HG02678 (cell line): ENCODE measurements around the gene GFER.
A peak's percentile ranks its signal among the peaks of the same experiment; 100 is the strongest.
"Not testable (repeated sequence)": the region's sequence is repeated elsewhere in the genome, so short reads cannot be mapped to it uniquely, and the experiment has no call there.

ENCODE experiments used
- ATAC-seq: cut with Tn5 transposase; IDR thresholded peaks from one replicate; pipeline ENCODE4 v1.9.1; 2021; ENCODE audit warnings: mild to moderate bottlenecking, moderate library complexity; ENCODE audit not compliant: unreplicated experiment

The GFER gene

GRCh38 chr16:2005646-2006045 lies 21.7 kb downstream of the GFER start:
- ATAC-seq, result no peak

DNA sequence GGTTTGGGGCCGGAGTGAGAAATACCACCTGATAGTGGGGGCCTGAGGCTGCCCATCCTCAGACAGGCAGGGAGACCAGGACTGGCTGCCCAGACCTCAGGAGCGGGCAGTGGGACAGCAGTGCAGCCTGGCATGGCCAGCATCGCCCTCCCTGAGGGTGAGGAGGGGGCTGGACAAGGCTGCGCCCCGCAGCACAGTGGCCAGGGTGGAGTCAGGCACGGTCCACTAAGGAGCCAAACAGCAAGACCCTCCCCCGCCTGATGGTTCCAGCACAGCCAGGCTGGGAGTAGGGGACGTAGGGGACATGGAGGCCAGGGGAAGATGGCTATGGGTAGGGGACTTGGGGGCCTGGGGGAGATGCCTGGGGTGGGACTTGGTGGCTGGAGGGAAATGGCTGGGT lies 22.3 kb downstream of the GFER start:
- no peak for ATAC-seq

GRCh38 chr16:2007081-2007836 lies 23.3 kb downstream of the GFER start:
- ATAC-seq, result no peak

DNA sequence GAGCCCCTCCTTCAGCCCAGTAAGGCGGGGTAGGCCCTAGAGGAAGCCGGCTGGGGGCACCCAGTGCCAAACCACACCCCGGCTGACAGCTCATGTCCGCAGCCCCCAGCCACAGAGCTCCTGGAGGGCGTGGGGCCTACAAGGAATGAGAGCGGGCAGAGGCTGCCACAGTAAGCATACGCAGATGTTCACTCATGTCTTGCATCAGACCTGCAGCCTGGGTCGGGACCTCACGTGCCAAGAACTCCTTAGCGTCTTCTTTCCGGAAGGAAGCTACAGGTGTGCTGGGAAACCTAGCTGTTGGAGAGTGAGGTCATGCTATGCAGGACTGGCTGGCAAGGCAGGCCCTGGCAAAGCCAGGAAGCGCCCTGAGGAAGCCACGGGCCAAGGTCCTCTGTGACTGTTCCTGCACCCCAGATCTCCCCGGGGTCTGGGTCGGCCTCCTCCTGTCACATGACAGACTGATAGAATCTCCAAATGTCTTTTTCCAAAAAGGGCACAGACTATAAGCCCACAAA lies 24.1 kb downstream of the GFER start:
- no peak for ATAC-seq

GRCh38 chr16:2008631-2009163 lies 24.7 kb downstream of the GFER start:
- ATAC-seq, result no peak

DNA sequence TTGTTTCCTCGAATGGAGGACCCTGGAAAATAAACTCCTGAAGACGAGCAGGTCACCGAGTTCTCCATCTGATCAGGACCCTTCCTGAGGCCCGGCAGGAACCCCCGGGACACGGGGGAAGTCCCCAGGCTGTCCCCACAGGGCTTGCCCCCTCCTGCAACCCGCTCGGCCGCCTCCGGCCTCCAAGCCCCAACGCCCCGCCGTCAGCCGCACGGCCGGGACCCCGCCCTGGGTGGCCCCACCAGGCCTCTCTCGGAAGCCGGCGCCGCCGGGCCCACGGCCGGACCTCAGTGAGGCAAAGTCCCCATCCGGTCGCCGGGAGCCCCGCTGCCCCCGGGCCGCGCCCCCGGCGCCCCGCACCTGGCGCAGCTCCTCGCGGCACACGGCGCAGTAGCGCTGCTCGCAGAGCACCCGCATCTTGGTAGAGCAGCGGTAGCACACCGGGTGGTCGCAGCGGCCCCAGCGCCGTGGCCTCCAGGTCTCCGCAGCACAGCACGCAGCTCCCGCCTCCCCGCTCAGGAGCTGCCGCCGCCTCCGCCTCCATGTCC lies 25.2 kb downstream of the GFER start:
- ATAC-seq, result peak; percentile 28

DNA sequence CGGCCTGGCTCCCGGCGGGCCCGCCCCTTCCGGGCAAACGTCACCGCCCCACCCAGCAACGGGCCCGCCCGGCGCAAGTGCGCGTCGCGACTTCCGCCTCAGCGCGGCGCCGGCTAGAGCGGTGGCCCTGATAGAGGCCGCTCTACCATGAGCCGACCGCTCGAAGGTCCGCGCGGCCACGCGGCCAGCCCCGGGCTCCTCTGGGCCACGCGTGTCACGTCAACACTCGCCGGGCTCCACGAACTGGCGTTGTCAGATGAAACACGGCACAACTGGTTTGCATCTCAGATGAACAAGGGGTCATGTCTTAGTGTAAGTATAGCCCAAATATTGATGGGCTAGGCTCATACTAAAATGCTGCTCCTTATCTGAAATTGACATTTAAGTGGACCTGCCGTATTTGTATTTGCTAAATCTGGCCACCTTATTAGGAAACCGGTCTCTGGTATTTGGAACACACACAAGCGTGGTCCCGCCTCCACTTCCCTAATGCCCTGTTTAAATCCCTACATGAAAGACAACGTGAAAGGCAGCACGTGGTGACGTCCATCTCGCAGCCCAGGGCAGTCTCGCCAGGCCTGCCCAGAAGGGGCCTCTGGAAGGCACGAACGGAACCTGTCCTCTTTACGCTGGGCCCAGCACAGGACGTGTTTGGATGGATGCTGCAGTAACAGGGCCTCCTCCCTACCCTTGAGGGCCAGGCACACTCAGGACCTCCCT lies 26.0 kb downstream of the GFER start, which contains the start of gene ZNF598:
TSS of gene ZNF598 (minus strand) at position 31 of the 720 bp plus-strand sequence.
- peak; percentile 88 for ATAC-seq

DNA sequence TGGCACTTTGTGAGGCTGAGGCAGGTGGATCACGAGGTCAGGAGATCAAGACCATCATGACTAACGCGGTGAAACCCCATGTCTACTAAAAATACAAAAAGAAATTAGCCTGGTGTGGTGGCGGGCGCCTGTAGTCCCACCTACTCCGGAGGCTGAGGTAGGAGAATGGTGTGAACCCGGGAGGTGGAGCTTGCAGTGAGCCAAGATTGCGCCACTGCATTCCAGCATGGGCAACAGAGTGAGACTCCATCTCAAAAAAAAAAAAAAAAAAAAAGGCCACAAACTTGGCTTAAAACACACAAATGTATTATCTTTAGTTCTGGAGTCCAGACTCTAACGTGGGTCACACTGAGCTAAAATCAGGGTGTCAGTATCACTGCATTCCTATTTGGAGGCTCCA lies 27.7 kb downstream of the GFER start:
- not testable (repeated sequence) for ATAC-seq

DNA sequence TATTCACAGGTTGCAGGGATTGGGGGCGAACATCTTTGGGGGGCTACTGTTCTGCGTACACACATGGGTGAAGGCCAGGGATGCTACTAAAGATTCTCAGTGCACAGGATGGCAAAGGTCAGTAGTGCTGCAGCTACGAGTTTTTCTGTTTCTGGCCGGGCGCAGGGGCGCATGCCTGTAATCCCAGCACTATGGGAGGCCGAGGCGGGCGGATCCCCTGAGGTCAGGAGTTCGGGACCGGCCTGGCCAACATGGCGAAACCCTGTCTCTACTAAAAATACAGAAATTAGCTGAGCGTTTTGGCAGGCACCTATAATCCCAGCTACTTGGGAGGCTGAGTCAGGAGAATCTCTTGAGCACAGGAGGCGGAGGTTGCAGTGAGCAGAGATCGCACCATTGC lies 29.5 kb downstream of the GFER start:
- no peak for ATAC-seq

DNA sequence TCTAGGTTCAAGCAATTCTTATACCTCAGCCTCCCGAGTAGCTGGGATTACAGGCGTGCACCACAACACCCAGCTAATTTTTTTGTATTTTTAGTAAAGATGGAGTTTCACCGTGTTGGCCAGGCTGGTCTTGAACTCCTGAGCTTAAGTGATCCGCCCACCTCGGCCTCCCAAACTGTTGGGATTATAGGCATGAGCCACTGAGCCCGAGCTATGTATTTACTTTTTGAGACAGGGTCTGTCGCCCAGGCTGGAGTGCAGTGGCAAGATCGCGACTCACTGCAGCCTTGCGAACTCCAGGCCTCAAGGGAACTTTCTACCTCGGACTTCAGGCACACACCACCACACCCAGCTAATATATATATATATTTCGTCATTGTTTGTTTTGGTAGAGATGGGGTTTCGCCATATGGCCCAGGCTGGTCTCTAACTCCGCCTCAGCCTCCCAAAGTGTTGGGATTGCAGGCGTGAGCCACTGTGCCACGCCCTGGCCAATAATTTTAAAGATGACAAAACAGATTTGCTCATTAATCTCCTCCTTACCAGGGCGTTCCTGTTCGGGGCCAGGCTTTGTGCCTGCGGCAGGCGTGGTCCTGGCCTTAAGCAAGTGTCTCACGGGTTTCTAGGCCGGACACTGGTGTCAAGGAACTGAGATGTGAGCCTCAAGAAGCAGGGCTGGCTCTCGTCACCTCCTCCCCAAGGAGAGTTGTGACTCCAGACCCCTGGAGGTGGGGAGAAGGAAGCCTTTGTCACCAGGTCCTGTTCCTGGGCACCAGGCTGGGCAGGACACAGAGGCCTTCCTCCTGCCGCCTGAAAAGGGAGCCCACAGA lies 31.3 kb downstream of the GFER start:
- no peak for ATAC-seq

- ATAC-seq, result no peak
Observed at GRCh38 chr16:2015947-2016208, 31.9 kb downstream of the GFER start.

DNA sequence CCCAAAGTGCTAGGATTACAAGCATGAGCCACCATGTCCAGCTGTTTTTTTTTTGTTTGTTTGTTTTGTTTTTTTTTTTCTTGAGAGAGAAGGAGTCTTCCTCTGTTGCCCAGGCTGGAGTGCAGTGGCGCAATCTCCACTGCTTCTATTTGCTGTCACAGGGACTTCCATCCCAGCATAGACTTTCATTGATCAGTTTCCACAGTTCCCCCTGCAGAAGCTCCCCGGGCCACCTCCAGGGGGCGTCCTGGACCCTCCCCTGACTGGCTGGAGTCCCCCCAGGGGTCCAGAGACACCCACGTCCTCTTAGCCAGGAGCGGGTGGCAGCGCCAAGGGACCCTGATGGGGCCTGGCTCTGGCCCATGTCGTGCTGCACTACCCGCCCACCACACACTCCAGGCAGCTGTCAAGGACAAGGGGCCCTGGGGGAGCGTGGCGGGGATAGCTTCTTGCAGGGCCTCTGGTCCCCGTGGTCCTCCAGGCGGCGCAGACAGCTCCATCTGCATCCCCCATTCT lies 32.5 kb downstream of the GFER start:
- no peak for ATAC-seq

DNA sequence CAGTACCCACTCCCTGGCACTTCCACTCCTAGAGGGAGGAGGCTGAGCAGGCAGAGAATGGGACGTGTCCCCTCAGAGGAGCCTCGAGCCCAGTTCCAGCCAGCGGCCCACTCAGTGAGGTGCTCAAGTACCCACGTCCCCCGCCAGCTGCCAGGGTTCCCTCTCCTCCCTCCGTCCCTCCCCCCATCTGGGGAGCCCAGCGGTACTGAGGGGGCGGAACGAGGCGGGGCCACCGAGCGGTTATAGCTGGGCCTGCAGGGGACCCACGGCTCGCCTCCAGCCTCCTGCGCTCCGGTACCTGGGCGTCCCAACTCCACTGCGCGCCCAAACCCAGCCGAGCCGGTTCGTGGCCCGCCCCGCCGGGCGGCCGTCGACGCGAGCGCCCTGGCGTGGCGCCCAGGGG lies 35.5 kb downstream of the GFER start, which contains the start of gene NPW:
TSS of gene NPW (plus strand) at position 268 of the 403 bp plus-strand sequence.
- ATAC-seq, result no peak

- ATAC-seq, result no peak
Observed at GRCh38 chr16:2019921-2020831, 36.2 kb downstream of the GFER start.

DNA sequence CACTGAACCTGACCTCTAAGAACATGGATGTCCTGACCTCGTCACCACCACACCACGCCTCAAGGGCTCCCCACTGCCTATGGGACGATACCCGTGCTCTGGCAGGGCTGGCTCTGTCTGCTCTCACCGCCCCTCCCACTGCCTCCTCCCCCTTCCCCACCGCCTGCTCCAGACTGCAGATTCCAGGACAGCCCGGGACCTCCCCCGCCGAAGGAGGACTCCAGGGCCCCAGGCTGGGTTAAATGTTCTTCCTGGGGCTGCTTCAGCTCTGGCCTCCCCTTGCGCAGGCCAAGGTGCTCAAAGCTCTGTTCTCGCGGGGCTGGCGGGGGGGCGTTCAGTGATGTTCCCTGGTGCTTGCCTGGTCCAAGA lies 38.7 kb downstream of the GFER start:
- no peak for ATAC-seq

DNA sequence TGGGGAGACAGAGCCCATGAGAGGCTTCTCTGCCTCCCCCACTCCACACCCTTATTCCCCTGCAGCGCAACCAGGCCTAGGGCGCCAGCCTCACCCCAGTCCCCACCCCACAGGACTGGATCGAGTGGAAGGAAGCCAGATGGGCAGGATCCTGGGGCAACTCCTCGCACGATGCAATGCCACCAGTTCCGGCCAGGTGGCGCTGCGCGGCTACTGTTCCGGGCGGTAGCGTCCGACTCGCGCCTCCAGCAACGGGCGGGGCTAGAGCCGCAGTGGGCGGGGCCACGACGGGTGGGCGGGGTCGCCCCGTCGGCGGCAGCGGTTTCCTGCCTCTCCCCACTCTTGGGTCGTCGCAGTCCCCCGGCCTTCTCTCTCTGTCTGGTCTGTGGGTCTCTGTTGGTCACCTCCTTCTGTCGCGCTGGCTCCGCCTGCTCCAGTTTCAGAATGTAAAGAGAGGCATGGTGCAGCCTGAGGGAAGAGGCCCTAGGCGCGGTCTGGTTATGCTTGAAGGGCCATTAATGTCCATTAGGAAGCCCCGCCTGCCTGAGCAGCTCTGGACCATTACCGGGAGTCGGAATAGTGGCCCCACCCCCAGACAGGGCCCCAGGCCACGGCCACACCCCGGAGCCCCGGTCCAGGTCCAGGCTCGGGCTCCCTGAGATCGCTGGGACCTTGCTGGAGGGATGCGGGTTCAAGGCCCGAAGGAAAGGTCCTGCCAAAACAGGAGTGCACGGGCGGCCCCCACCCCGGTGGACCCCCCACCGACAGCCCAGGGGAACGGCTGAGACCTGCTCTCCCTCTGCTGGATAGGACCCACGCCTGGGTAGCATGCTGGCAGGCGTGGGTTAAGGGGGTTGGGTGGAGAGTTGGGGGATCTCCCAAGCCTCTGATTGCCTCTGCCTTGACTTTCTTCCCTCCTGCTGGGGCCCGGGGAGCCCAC lies 39.4 kb downstream of the GFER start:
- ATAC-seq, result peak; percentile 71

GRCh38 chr16:2024032-2024420 lies 40.0 kb downstream of the GFER start:
- no peak for ATAC-seq

DNA sequence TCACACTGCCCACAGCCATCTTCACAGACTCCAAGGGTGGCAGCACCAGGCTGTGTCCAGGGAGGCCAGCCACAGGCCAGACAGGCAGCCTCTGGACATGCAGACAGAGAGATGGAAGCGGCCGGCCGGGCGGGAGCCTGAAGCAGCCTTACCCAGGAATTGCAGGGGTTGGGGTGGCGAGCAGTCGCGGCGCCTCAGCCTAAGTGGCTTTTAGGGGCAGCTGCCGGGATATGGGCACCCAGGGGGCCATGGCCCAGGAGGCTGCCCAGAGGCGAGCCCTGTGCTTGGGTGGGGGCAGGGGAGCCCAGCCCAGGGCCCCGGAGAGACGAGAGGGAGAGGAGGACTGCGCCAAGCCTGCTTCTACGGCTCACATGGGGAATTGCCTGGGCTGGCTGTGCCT lies 41.3 kb downstream of the GFER start:
- no peak for ATAC-seq
